ENCODE results near the gene TNRC6C. TPM values are rescaled to one million over a fixed set of nuclear protein-coding genes. Genes with fewer than 3 reads are reported as not detected.

Gene TNRC6C
- total and polyA plus RNA-seq, 2 of the 13 experiments (the other 11 are each of a cell fraction or from before 2014, with no cell fraction given), result 0.66 to 4.9 TPM

- in situ Hi-C loops (cut with HindIII; ENCODE audit: extremely low pct_ligation_motif_present, low pct_unique_long_range_greater_than_20kb) (no loop called here), intact Hi-C loops (cut with micrococcal nuclease; ENCODE audit: unreplicated experiment) (no loop called here)
- no TSS peak for BruUV-seq (replicated peaks)
- FAIRE-seq (peak; percentile 61), DNase-seq (ENCODE audit: low spot score) (peak; percentile 53), ATAC-seq (peak; percentile 83)
- ChIA-PET POLR2A (interaction anchor here (0.6 to 2.0 kb wide), 2 partner anchors 10 to 221 kb away, joined by 3 to 10 read pairs; partner anchors contain the start of gene TNRC6C), CTCF (ENCODE audit: low intra/inter-chr PET ratio, low total read pairs) (no interaction called here)
- Histone ChIP-seq H3K4me3 (replicated peaks in 1 of 3; ENCODE audit: insufficient read depth in 1 of 3, low read depth in 2 of 3, low read length in 3 of 3) (no peak overlapping the region), H3K79me2 (ENCODE audit: insufficient read depth, low read length) (no peaks in the 10 kb centered on the region), H4K20me1 (ENCODE audit: insufficient read depth, low read length) (no peaks in the 10 kb centered on the region), H3K4me2 (ENCODE audit: low read depth, low read length) (peak overlapping the region; percentile 19; the same call in 1 of the 2 replicates), H3K27ac (ENCODE audit: extremely low read length, insufficient read depth, low read length) (no peak overlapping the region), H3K27me3 (ENCODE audit: control insufficient read depth in 1 of 2, insufficient read depth in 2 of 2, low read length in 2 of 2) (peaks cover 5 to 53% of the 10 kb centered on the region in 2 experiments), H3K36me3 (replicated peaks in 1 of 2; ENCODE audit: control insufficient read depth in 1 of 2, insufficient read depth in 2 of 2, low read length in 2 of 2) (no peaks in the 10 kb centered on the region), H3K9ac (ENCODE audit: insufficient read depth, low read depth, low read length) (no peak overlapping the region), H3K9me3 (ENCODE audit: low read length) (no peaks in the 10 kb centered on the region), H2AFZ (ENCODE audit: low read length) (no peak overlapping the region), H3K4me1 (ENCODE audit: insufficient read depth, low read length) (0 out of 2 replicates have a peak, but pooled peaks cover 4% of the 10 kb centered on the region)
- 0% methylated on average over 3 of the region's 3 CpGs for WGBS (ENCODE audit: low lambda C conversion rate)
- no peak for TF ChIP-seq HOXA5 (CRISPR knock-in tag; IDR thresholded peaks at IDR 0.05)
- TF ChIP-seq ZBTB20 (CRISPR knock-in tag; IDR thresholded peaks at IDR 0.05; ENCODE audit: borderline replicate concordance, low read depth), result no peak
- TF ChIP-seq PAXIP1 (CRISPR knock-in tag; conservative IDR thresholded peaks at IDR 0.05), result no peak
- TF ChIP-seq ZBTB39 (CRISPR knock-in tag; IDR thresholded peaks at IDR 0.05), result no peak
- TF ChIP-seq ZNF556 (CRISPR knock-in tag; IDR thresholded peaks at IDR 0.05; ENCODE audit: borderline replicate concordance), result no peak
- TF ChIP-seq HMG20A (CRISPR knock-in tag; IDR thresholded peaks at IDR 0.05; ENCODE audit: borderline replicate concordance), result no peak
- no peak for TF ChIP-seq MAF1 (CRISPR knock-in tag; IDR thresholded peaks at IDR 0.05; ENCODE audit: borderline replicate concordance)
- no peak for TF ChIP-seq ADNP (CRISPR knock-in tag; IDR thresholded peaks at IDR 0.05)
- no peak for TF ChIP-seq SAP130 (CRISPR knock-in tag; IDR thresholded peaks at IDR 0.05; ENCODE audit: low read depth)
- peak; percentile 23; the same call in 1 of the 2 replicates for TF ChIP-seq GABPA (IDR thresholded peaks at IDR 0.05; ENCODE audit: low read depth, low read length)
- TF ChIP-seq GABPA (CRISPR knock-in tag; IDR thresholded peaks at IDR 0.05; ENCODE audit: low read depth), result peak; percentile 85
- TF ChIP-seq ZBTB44 (CRISPR knock-in tag; IDR thresholded peaks at IDR 0.05), result no peak
- TF ChIP-seq PREB (CRISPR knock-in tag; IDR thresholded peaks at IDR 0.05), result no peak
- no peak for TF ChIP-seq ZNF564 (CRISPR knock-in tag; IDR thresholded peaks at IDR 0.05)
- no peak for TF ChIP-seq ARHGAP35 (CRISPR knock-in tag; IDR thresholded peaks at IDR 0.05; ENCODE audit: borderline replicate concordance)
Measured at GRCh38 chr17:77948690-77949114, 9.8 kb upstream of the TNRC6C start.
